HUDEP-2 (cell line): ENCODE results near the gene TSPO.
"Not testable (repeated sequence)": the region's sequence is repeated elsewhere in the genome, so short reads cannot be mapped to it uniquely, and the experiment has no call there.

Experiments
- DNase-seq, 76 experiments: peaks; one replicate each; lab custom pipeline; 2025; ENCODE audit not compliant: unreplicated experiment in 76 of 76; lab: John Stamatoyannopoulos, UW

TSPO gene

GRCh38 chr22:43129426-43130425 is 21.6 kb upstream of the TSPO start:
- DNase-seq = peak in 30 of 76 experiments; percentile 6 to 48 (median 28)

GRCh38 chr22:43131773-43132501 is 19.4 kb upstream of the TSPO start:
- DNase-seq = no peak

- no peak for DNase-seq
Observed at GRCh38 chr22:43133401-43133800, 18.0 kb upstream of the TSPO start.

- DNase-seq = no peak
Observed at GRCh38 chr22:43134553-43134952, 16.8 kb upstream of the TSPO start.

GRCh38 chr22:43135565-43135964 is 15.8 kb upstream of the TSPO start:
- no peak for DNase-seq

GRCh38 chr22:43136255-43136654 is 15.1 kb upstream of the TSPO start:
- peak in 36 of 76 experiments; percentile 11 to 54 (median 30) for DNase-seq

- DNase-seq = no peak
Observed at GRCh38 chr22:43136801-43137200, 14.6 kb upstream of the TSPO start.

GRCh38 chr22:43142880-43143562 is 8.3 kb upstream of the TSPO start, which contains the start of gene MCAT:
Gene MCAT, minus strand, starts transcription at chr22:43143398. Its CDS starts 50 bp downstream, at chr22:43143348.
- peak in 71 of 76 experiments; percentile 23 to 84 (median 70) for DNase-seq

- DNase-seq = no peak
Observed at GRCh38 chr22:43144949-43145348, 6.4 kb upstream of the TSPO start.

GRCh38 chr22:43145371-43145770 is 6.0 kb upstream of the TSPO start:
- not testable (repeated sequence) for DNase-seq

GRCh38 chr22:43146332-43146731 is 5.0 kb upstream of the TSPO start:
- DNase-seq = not testable (repeated sequence)

GRCh38 chr22:43147821-43148220 is 3.5 kb upstream of the TSPO start:
- peak in 2 of 76 experiments; percentile 11 to 18 for DNase-seq

- peak in 7 of 76 experiments; percentile 17 to 39 (median 25) for DNase-seq
Observed at GRCh38 chr22:43148581-43148980, 2.8 kb upstream of the TSPO start.

- peak in 1 of 76 experiments; percentile 2 for DNase-seq
Observed at GRCh38 chr22:43150731-43151206, 590 bp upstream of the TSPO start.

- peak in 1 of 76 experiments; percentile 43 for DNase-seq
Observed at GRCh38 chr22:43152003-43152356, 621 bp downstream of the TSPO start.

- peak in 73 of 76 experiments; percentile 7 to 90 (median 80) for DNase-seq
Observed at GRCh38 chr22:43152357-43153071, 1.2 kb downstream of the TSPO start.

GRCh38 chr22:43153899-43154298 is 2.5 kb downstream of the TSPO start:
- DNase-seq = no peak

- peak in 60 of 76 experiments; percentile 5 to 75 (median 50) for DNase-seq
Observed at GRCh38 chr22:43154887-43155536, 3.7 kb downstream of the TSPO start.

GRCh38 chr22:43155789-43156188 is 4.4 kb downstream of the TSPO start:
- DNase-seq = no peak
